ENCODE measurements around the gene ZNF598. TPM values are rescaled to one million over a fixed set of nuclear protein-coding genes. Genes with fewer than 3 reads are reported as not detected.

Gene ZNF598
- total RNA-seq, 2 donors from 2014 or later = 45.6 to 49.5 TPM

- Mint-ChIP-seq H3K4me1 (peaks cover 23% of the 10 kb centered on the region), H3K27me3 (ENCODE audit: insufficient read depth) (no peaks in the 10 kb centered on the region), H3K4me3 (peak overlapping the region; percentile 74), H3K27ac (no peak overlapping the region), H3K36me3 (ENCODE audit: low read depth) (peaks cover 10% of the 10 kb centered on the region), H3K9me3 (no peaks in the 10 kb centered on the region)
- no peaks in the 10 kb centered on the region for H3K27me3 ChIP-seq (ENCODE audit: control insufficient read depth, insufficient read depth, low read length, poor library complexity, severe bottlenecking)
- DNase-seq = no peak
- no peak for TF ChIP-seq CTCF (conservative IDR thresholded peaks at IDR 0.05)
- H3K9me3 ChIP-seq (ENCODE audit: control insufficient read depth, low read length) = no peaks in the 10 kb centered on the region
- WGBS, 2 experiments (ENCODE audit: insufficient coverage in 1 of 2, insufficient read length in 1 of 2) = 93 to 95% methylated on average over 12 to 16 of the region's 16 CpGs
- no peak overlapping the region for H3K27ac ChIP-seq (ENCODE audit: low read depth, low read length)
- peaks cover 24% of the 10 kb centered on the region for H3K36me3 ChIP-seq (ENCODE audit: control insufficient read depth, insufficient read depth, low read length)
- H3K4me1 ChIP-seq (ENCODE audit: control insufficient read depth, insufficient read depth, low read length) = peaks cover 27% of the 10 kb centered on the region
- H3K9ac ChIP-seq (ENCODE audit: extremely low read depth, low read length, poor library complexity, severe bottlenecking) = no peak overlapping the region
- peak overlapping the region; percentile 96 for H3K4me3 ChIP-seq (ENCODE audit: low read length)
These were observed 2.4 kb downstream of the ZNF598 start for GRCh38 chr16:2007081-2007836.

DNA sequence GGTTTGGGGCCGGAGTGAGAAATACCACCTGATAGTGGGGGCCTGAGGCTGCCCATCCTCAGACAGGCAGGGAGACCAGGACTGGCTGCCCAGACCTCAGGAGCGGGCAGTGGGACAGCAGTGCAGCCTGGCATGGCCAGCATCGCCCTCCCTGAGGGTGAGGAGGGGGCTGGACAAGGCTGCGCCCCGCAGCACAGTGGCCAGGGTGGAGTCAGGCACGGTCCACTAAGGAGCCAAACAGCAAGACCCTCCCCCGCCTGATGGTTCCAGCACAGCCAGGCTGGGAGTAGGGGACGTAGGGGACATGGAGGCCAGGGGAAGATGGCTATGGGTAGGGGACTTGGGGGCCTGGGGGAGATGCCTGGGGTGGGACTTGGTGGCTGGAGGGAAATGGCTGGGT lies 3.3 kb downstream of the ZNF598 start:
- no peak overlapping the region for H3K4me3 Mint-ChIP-seq
- DNase-seq = no peak
- 91 to 97% methylated on average over 5 to 8 of the region's 8 CpGs for WGBS, 2 experiments (ENCODE audit: insufficient coverage in 1 of 2, insufficient read length in 1 of 2)
- Histone ChIP-seq H3K27ac (ENCODE audit: low read depth, low read length) (no peak overlapping the region), H3K9ac (ENCODE audit: extremely low read depth, low read length, poor library complexity, severe bottlenecking) (no peak overlapping the region), H3K4me3 (ENCODE audit: low read length) (no peak overlapping the region), H3K9me3 (ENCODE audit: control insufficient read depth, low read length) (no peaks in the 10 kb centered on the region), H3K27me3 (ENCODE audit: control insufficient read depth, insufficient read depth, low read length, poor library complexity, severe bottlenecking) (no peaks in the 10 kb centered on the region), H3K4me1 (ENCODE audit: control insufficient read depth, insufficient read depth, low read length) (peaks cover 27% of the 10 kb centered on the region), H3K36me3 (ENCODE audit: control insufficient read depth, insufficient read depth, low read length) (peaks cover 33% of the 10 kb centered on the region)
- no peak for TF ChIP-seq CTCF (conservative IDR thresholded peaks at IDR 0.05)
- H3K4me1 Mint-ChIP-seq = peaks cover 23% of the 10 kb centered on the region
- no peaks in the 10 kb centered on the region for H3K9me3 Mint-ChIP-seq
- no peaks in the 10 kb centered on the region for H3K27me3 Mint-ChIP-seq (ENCODE audit: insufficient read depth)
- no peak overlapping the region for H3K27ac Mint-ChIP-seq
- peaks cover 16% of the 10 kb centered on the region for H3K36me3 Mint-ChIP-seq (ENCODE audit: low read depth)

GRCh38 chr16:2005646-2006045 lies 4.0 kb downstream of the ZNF598 start:
- peaks cover 23% of the 10 kb centered on the region for H3K4me1 Mint-ChIP-seq
- no peak overlapping the region for H3K4me3 Mint-ChIP-seq
- no peak overlapping the region for H3K27ac Mint-ChIP-seq
- no peak overlapping the region for H3K9ac ChIP-seq (ENCODE audit: extremely low read depth, low read length, poor library complexity, severe bottlenecking)
- H3K4me3 ChIP-seq (ENCODE audit: low read length) = no peak overlapping the region
- H3K9me3 Mint-ChIP-seq = no peaks in the 10 kb centered on the region
- TF ChIP-seq CTCF (conservative IDR thresholded peaks at IDR 0.05) = peak; percentile 50
- peaks cover 39% of the 10 kb centered on the region for H3K36me3 ChIP-seq (ENCODE audit: control insufficient read depth, insufficient read depth, low read length)
- H3K36me3 Mint-ChIP-seq (ENCODE audit: low read depth) = peaks cover 21% of the 10 kb centered on the region
- H3K27me3 Mint-ChIP-seq (ENCODE audit: insufficient read depth) = no peaks in the 10 kb centered on the region
- peak; percentile 74 for DNase-seq
- H3K27ac ChIP-seq (ENCODE audit: low read depth, low read length) = no peak overlapping the region
- H3K4me1 ChIP-seq (ENCODE audit: control insufficient read depth, insufficient read depth, low read length) = peaks cover 27% of the 10 kb centered on the region
- H3K9me3 ChIP-seq (ENCODE audit: control insufficient read depth, low read length) = no peaks in the 10 kb centered on the region
- H3K27me3 ChIP-seq (ENCODE audit: control insufficient read depth, insufficient read depth, low read length, poor library complexity, severe bottlenecking) = no peaks in the 10 kb centered on the region
- WGBS, 2 experiments (ENCODE audit: insufficient coverage in 1 of 2, insufficient read length in 1 of 2) = 89 to 93% methylated on average over 20 to 21 of the region's 21 CpGs

Data from endodermal cell (in vitro differentiated cells).